GM19193 (cell line): ENCODE data around the gene NECTIN2.

Experiments
- POLR2A ChIP-seq: IDR thresholded peaks from 4 replicates; pipeline ENCODE4 v1.6.1; 2011; ENCODE audit not compliant: insufficient read depth, insufficient read length; ENCODE audit errors: extremely low read depth

The NECTIN2 gene

GRCh38 chr19:44840811-44841210 lies 5.3 kb upstream of the NECTIN2 start:
- no peak for TF ChIP-seq POLR2A

GRCh38 chr19:44841231-44841630 lies 4.9 kb upstream of the NECTIN2 start:
- no peak for TF ChIP-seq POLR2A

- TF ChIP-seq POLR2A = no peak
Measured at GRCh38 chr19:44845286-44845611, 848 bp upstream of the NECTIN2 start.

GRCh38 chr19:44846455-44847143 lies 502 bp downstream of the NECTIN2 start:
- TF ChIP-seq POLR2A = no peak

GRCh38 chr19:44847144-44848035 lies 1.3 kb downstream of the NECTIN2 start:
- no peak for TF ChIP-seq POLR2A

GRCh38 chr19:44848036-44848811 lies 2.1 kb downstream of the NECTIN2 start:
- no peak for TF ChIP-seq POLR2A

- no peak for TF ChIP-seq POLR2A
Measured at GRCh38 chr19:44848812-44849447, 2.8 kb downstream of the NECTIN2 start.

GRCh38 chr19:44850641-44851109 lies 4.6 kb downstream of the NECTIN2 start:
- TF ChIP-seq POLR2A = no peak

GRCh38 chr19:44851427-44851826 lies 5.3 kb downstream of the NECTIN2 start:
- no peak for TF ChIP-seq POLR2A

GRCh38 chr19:44855606-44856005 lies 9.5 kb downstream of the NECTIN2 start:
- TF ChIP-seq POLR2A = no peak

GRCh38 chr19:44856421-44857083 lies 10.5 kb downstream of the NECTIN2 start:
- no peak for TF ChIP-seq POLR2A

GRCh38 chr19:44857837-44858236 lies 11.7 kb downstream of the NECTIN2 start:
- no peak for TF ChIP-seq POLR2A

- TF ChIP-seq POLR2A = no peak
Measured at GRCh38 chr19:44863990-44864389, 17.9 kb downstream of the NECTIN2 start.

- no peak for TF ChIP-seq POLR2A
Measured at GRCh38 chr19:44865196-44865767, 19.2 kb downstream of the NECTIN2 start.
